GM19099 (cell line): ENCODE data around the gene PAK6.

Source experiments
- POLR2A ChIP-seq: IDR thresholded peaks from 3 replicates; pipeline ENCODE4 v1.6.1; 2011; ENCODE audit warnings: low read depth; ENCODE audit not compliant: insufficient read length; ENCODE audit errors: extremely low read depth

PAK6 gene

GRCh38 chr15:40239404-40239692 is 485 bp downstream of the PAK6 start:
- no peak for TF ChIP-seq POLR2A

GRCh38 chr15:40239693-40240618 is 1.1 kb downstream of the PAK6 start:
- no peak for TF ChIP-seq POLR2A

- no peak for TF ChIP-seq POLR2A
Observed at GRCh38 chr15:40240619-40241221, 1.9 kb downstream of the PAK6 start.

- TF ChIP-seq POLR2A = no peak
Observed at GRCh38 chr15:40241269-40242212, 2.7 kb downstream of the PAK6 start.

- no peak for TF ChIP-seq POLR2A
Observed at GRCh38 chr15:40242213-40242599, 3.3 kb downstream of the PAK6 start.

- TF ChIP-seq POLR2A = no peak
Observed at GRCh38 chr15:40242601-40243000, 3.7 kb downstream of the PAK6 start.

GRCh38 chr15:40243126-40243810 is 4.4 kb downstream of the PAK6 start:
- no peak for TF ChIP-seq POLR2A

GRCh38 chr15:40244961-40245523 is 6.2 kb downstream of the PAK6 start:
- TF ChIP-seq POLR2A = no peak

GRCh38 chr15:40245666-40246450 is 7.0 kb downstream of the PAK6 start:
- TF ChIP-seq POLR2A = no peak

GRCh38 chr15:40246496-40247280 is 7.8 kb downstream of the PAK6 start:
- no peak for TF ChIP-seq POLR2A

GRCh38 chr15:40247406-40247971 is 8.6 kb downstream of the PAK6 start:
- no peak for TF ChIP-seq POLR2A

GRCh38 chr15:40248006-40248783 is 9.3 kb downstream of the PAK6 start:
- TF ChIP-seq POLR2A = no peak
